GM12864 (cell line): ENCODE results near the gene CYSLTR1.

ENCODE experiments used
- DNase-seq: peaks from one replicate; pipeline ENCODE4 v3.0.0-alpha.2; 2011; ENCODE audit warnings: low read depth
- H3K4me3 ChIP-seq: 2 replicates; pipeline ENCODE4 v1.5.1; 2011; ENCODE audit warnings: mild to moderate bottlenecking, low read depth, low read length, control low read depth
- CTCF ChIP-seq: IDR thresholded peaks from 2 replicates; pipeline ENCODE4 v1.5.1; 2011; ENCODE audit warnings: low read depth, mild to moderate bottlenecking, moderate library complexity, low read length, control low read depth, inconsistent platforms; ENCODE audit errors: missing control alignments

Gene CYSLTR1

GRCh38 chrX:78327370-78328086, at the start of gene CYSLTR1:
Gene CYSLTR1, minus strand, starts transcription at chrX:78327611. Its CDS starts 53,865 bp downstream, at chrX:78273746.
- H3K4me3 ChIP-seq, result peak within 1 kb of the TSS; percentile 61
- peak; percentile 47 for DNase-seq
- no peak for TF ChIP-seq CTCF

GRCh38 chrX:78377186-78377585, 49.8 kb upstream of the CYSLTR1 start:
- no peak overlapping the region for H3K4me3 ChIP-seq
- no peak for TF ChIP-seq CTCF

GRCh38 chrX:78375894-78376293, 48.5 kb upstream of the CYSLTR1 start:
- no peak overlapping the region for H3K4me3 ChIP-seq
- TF ChIP-seq CTCF, result no peak
- DNase-seq, result no peak

More at GRCh38 chrX:78377186-78377585, 49.8 kb upstream of the CYSLTR1 start:
- no peak for DNase-seq

GRCh38 chrX:78366576-78366975, 39.2 kb upstream of the CYSLTR1 start:
- H3K4me3 ChIP-seq, result no peak overlapping the region
- TF ChIP-seq CTCF, result no peak

GRCh38 chrX:78357342-78358055, 30.1 kb upstream of the CYSLTR1 start:
- no peak overlapping the region for H3K4me3 ChIP-seq
- DNase-seq, result no peak
- no peak for TF ChIP-seq CTCF

More at GRCh38 chrX:78366576-78366975, 39.2 kb upstream of the CYSLTR1 start:
- no peak for DNase-seq

GRCh38 chrX:78333521-78333920, 6.1 kb upstream of the CYSLTR1 start:
- H3K4me3 ChIP-seq, result no peak overlapping the region
- no peak for DNase-seq
- no peak for TF ChIP-seq CTCF
